GM23248 (cell line): ENCODE data around the gene DSE. TPM values are rescaled to one million over a fixed set of nuclear protein-coding genes. Genes with fewer than 3 reads are reported as not detected.

Experiments used
- DNase-seq: peaks from one replicate; pipeline ENCODE4 v3.0.0-alpha.2; 2015
- H2AFZ ChIP-seq: fragments of 200-600 bp; sonication (generic); 2 replicates; pipeline ENCODE4 v1.6.1; 2016; ENCODE audit warnings: antibody characterized with exemption
- H3F3A ChIP-seq: fragments of 200-600 bp; sonication (generic); 2 replicates; pipeline ENCODE4 v1.6.1; 2016; ENCODE audit warnings: mild to moderate bottlenecking, antibody characterized with exemption, mixed run types; ENCODE audit not compliant: insufficient read depth
- H3K27ac ChIP-seq: fragments of 200-600 bp; sonication (generic); 2 replicates; pipeline ENCODE4 v1.5.1; 2016; ENCODE audit warnings: mild to moderate bottlenecking
- H3K27me3 ChIP-seq: fragments of 200-600 bp; sonication (generic); replicated peaks from 2 replicates; pipeline ENCODE4 v1.6.1; 2016; ENCODE audit warnings: mild to moderate bottlenecking; ENCODE audit not compliant: insufficient read depth
- H3K36me3 ChIP-seq: fragments of 200-600 bp; sonication (generic); 2 replicates; pipeline ENCODE4 v1.6.1; 2016; ENCODE audit warnings: low read depth, mild to moderate bottlenecking
- H3K4me1 ChIP-seq: fragments of 200-600 bp; sonication (generic); 2 replicates; pipeline ENCODE4 v1.6.1; 2016; ENCODE audit warnings: mild to moderate bottlenecking; ENCODE audit not compliant: insufficient read depth
- H3K4me2 ChIP-seq: fragments of 200-600 bp; sonication (generic); one replicate; pipeline ENCODE4 v1.6.1; 2016; ENCODE audit warnings: mild to moderate bottlenecking; ENCODE audit not compliant: unreplicated experiment
- H3K4me3 ChIP-seq: fragments of 200-600 bp; sonication (generic); 2 replicates; pipeline ENCODE4 v1.5.1; 2016; ENCODE audit warnings: mild to moderate bottlenecking
- H3K79me2 ChIP-seq: fragments of 200-600 bp; sonication (generic); 2 replicates; pipeline ENCODE4 v1.6.1; 2016; ENCODE audit warnings: mild to moderate bottlenecking; ENCODE audit not compliant: insufficient read depth
- H3K9ac ChIP-seq: fragments of 200-600 bp; sonication (generic); 2 replicates; pipeline ENCODE4 v1.6.1; 2016; ENCODE audit warnings: mild to moderate bottlenecking
- H3K9me2 ChIP-seq: fragments of 200-600 bp; sonication (generic); 2 replicates; pipeline ENCODE4 v1.6.1; 2016; ENCODE audit warnings: mixed run types, mild to moderate bottlenecking, moderate library complexity; ENCODE audit not compliant: insufficient read depth
- H3K9me3 ChIP-seq: fragments of 200-600 bp; sonication (generic); one replicate; pipeline ENCODE4 v1.6.1; 2017; ENCODE audit warnings: low read depth
- H4K20me1 ChIP-seq: fragments of 200-600 bp; sonication (generic); 2 replicates; pipeline ENCODE4 v1.6.0; 2016; ENCODE audit not compliant: insufficient read depth
- EZH2 ChIP-seq: fragments of 200-600 bp; sonication (generic); IDR thresholded peaks from 2 replicates; pipeline ENCODE4 v1.6.1; 2018; ENCODE audit warnings: antibody characterized with exemption, mild to moderate bottlenecking; ENCODE audit not compliant: insufficient read depth, poor library complexity, severe bottlenecking
- EZH2phosphoT487 ChIP-seq: fragments of 200-600 bp; sonication (generic); IDR thresholded peaks from 2 replicates; pipeline ENCODE4 v1.6.1; 2018; ENCODE audit warnings: antibody characterized with exemption, moderate library complexity, mild to moderate bottlenecking, low read depth; ENCODE audit not compliant: insufficient read depth
- WGBS, 2 experiments: methylation state at CpG; one replicate each; pipeline ENCODE4 v1.1.6; 2015 to 2017; ENCODE audit warnings: low lambda C conversion rate in 2 of 2, low coverage in 1 of 2; ENCODE audit errors: missing lambda C conversion rate in 2 of 2; 5-methylcytosine and 5-hydroxymethylcytosine counted together
- in situ Hi-C: fragments of 300-500 bp; cut with MboI; formaldehyde crosslinking; loops from 2 replicates; pipeline ENCODE4 v1.15.0; 2020
- polyA plus RNA-seq: library from polyadenylated mRNA; unstranded; fragments of >200 nt; fragmentation: Nextera tagmentation; extraction: Ambion mirVana; gene quantifications from 2 replicates; pipeline ENCODE4 v1.2.1, GENCODE V29; 2016
- total RNA-seq: library from RNA; depleted of rRNA; stranded (reverse); fragments of >200 nt; shearing (Covaris generic); gene quantifications from 2 replicates; pipeline ENCODE4 v1.2.3, GENCODE V29; 2014

DSE gene
- total and polyA plus RNA-seq, 2 experiments from 2014 or later, result 42.7 to 83.9 TPM

- no peaks in the 10 kb centered on the region for H4K20me1 ChIP-seq
- no peak overlapping the region for H3K9ac ChIP-seq
- no peaks in the 10 kb centered on the region for H3K27me3 ChIP-seq
- no peak overlapping the region for H3K27ac ChIP-seq
- no peaks in the 10 kb centered on the region for H3K9me3 ChIP-seq
- peaks cover 66% of the 10 kb centered on the region for H3F3A ChIP-seq
- TF ChIP-seq EZH2 (no peak), EZH2phosphoT487 (no peak)
- no peaks in the 10 kb centered on the region for H3K9me2 ChIP-seq
- 90 to 91% methylated on average over 2 of the region's 2 CpGs for WGBS, 2 experiments
- no peaks in the 10 kb centered on the region for H3K36me3 ChIP-seq
- no peak overlapping the region for H3K4me3 ChIP-seq
- H3K4me2 ChIP-seq, result no peak overlapping the region
- DNase-seq, result peak; percentile 29
- in situ Hi-C loops, result no loop called here
- peaks cover 91% of the 10 kb centered on the region for H3K4me1 ChIP-seq
- peaks cover 84% of the 10 kb centered on the region for H3K79me2 ChIP-seq
- no peak overlapping the region for H2AFZ ChIP-seq
Measured at GRCh38 chr6:116402108-116402937, 31.6 kb downstream of the DSE start.

GRCh38 chr6:116403205-116403604, 32.5 kb downstream of the DSE start:
- DNase-seq, result no peak
- in situ Hi-C loops, result no loop called here
- Histone ChIP-seq H3F3A (peaks cover 67% of the 10 kb centered on the region), H3K9me3 (no peaks in the 10 kb centered on the region), H3K27ac (no peak overlapping the region), H3K9ac (no peak overlapping the region), H3K9me2 (no peaks in the 10 kb centered on the region), H3K27me3 (no peaks in the 10 kb centered on the region), H2AFZ (no peak overlapping the region), H3K4me2 (no peak overlapping the region), H4K20me1 (no peaks in the 10 kb centered on the region), H3K36me3 (no peaks in the 10 kb centered on the region), H3K4me1 (peaks cover 85% of the 10 kb centered on the region), H3K79me2 (peaks cover 86% of the 10 kb centered on the region), H3K4me3 (no peak overlapping the region)
- WGBS, 2 experiments, result 97 to 100% methylated on average over 1 of the region's 1 CpG
- no peak for TF ChIP-seq EZH2

GRCh38 chr6:116404696-116405095, 33.9 kb downstream of the DSE start:
- peak; percentile 44 for DNase-seq
- Histone ChIP-seq H2AFZ (no peak overlapping the region), H3K9me3 (no peaks in the 10 kb centered on the region), H4K20me1 (no peaks in the 10 kb centered on the region), H3K9ac (peak overlapping the region; percentile 72), H3K9me2 (no peaks in the 10 kb centered on the region), H3K4me1 (peaks cover 70% of the 10 kb centered on the region), H3K4me3 (peak overlapping the region; percentile 58), H3F3A (peaks cover 52% of the 10 kb centered on the region), H3K27me3 (no peaks in the 10 kb centered on the region), H3K4me2 (peak overlapping the region; percentile 90), H3K27ac (peak overlapping the region; percentile 82), H3K36me3 (no peaks in the 10 kb centered on the region), H3K79me2 (peaks cover 93% of the 10 kb centered on the region)
- TF ChIP-seq EZH2 (no peak), EZH2phosphoT487 (no peak)
- in situ Hi-C loops, result no loop called here
- 7 to 11% methylated on average over 3 of the region's 3 CpGs for WGBS, 2 experiments

GRCh38 chr6:116405138-116405537, 34.4 kb downstream of the DSE start:
- H3K27ac ChIP-seq, result peak overlapping the region; percentile 82
- peaks cover 65% of the 10 kb centered on the region for H3K4me1 ChIP-seq
- H3K9ac ChIP-seq, result peak overlapping the region; percentile 72
- TF ChIP-seq EZH2phosphoT487, result no peak
- no peak for TF ChIP-seq EZH2
- H3K9me3 ChIP-seq, result no peaks in the 10 kb centered on the region
- H3K79me2 ChIP-seq, result peaks cover 93% of the 10 kb centered on the region
- peaks cover 49% of the 10 kb centered on the region for H3F3A ChIP-seq
- no peaks in the 10 kb centered on the region for H3K9me2 ChIP-seq
- in situ Hi-C loops, result no loop called here
- no peaks in the 10 kb centered on the region for H4K20me1 ChIP-seq
- no peaks in the 10 kb centered on the region for H3K27me3 ChIP-seq
- peak overlapping the region; percentile 34; the same call in 1 of the 2 replicates for H2AFZ ChIP-seq
- H3K4me2 ChIP-seq, result peak overlapping the region; percentile 90
- no peaks in the 10 kb centered on the region for H3K36me3 ChIP-seq
- peak; percentile 83 for DNase-seq
- H3K4me3 ChIP-seq, result peak overlapping the region; percentile 58
- WGBS, 2 experiments, result 3 to 4% methylated on average over 5 of the region's 5 CpGs
